OCI-LY3 (cell line): Measurements from ENCODE around the gene HLA-DQA1.

Experiments
- EZH2phosphoT487 ChIP-seq: fragments of 200-600 bp; shearing (Covaris generic); IDR thresholded peaks from 2 replicates; pipeline ENCODE4 v1.6.1; 2018; ENCODE audit warnings: antibody characterized with exemption, mixed run types, low read depth
- TF ChIP-seq, protein P1 (sequence below): fragments of 200-600, 300-600 bp; sonication (generic); IDR thresholded peaks from 2 replicates; pipeline ENCODE4 v1.5.1; 2014; ENCODE audit warnings: antibody characterized with exemption, low read length, low read depth

DNA sequence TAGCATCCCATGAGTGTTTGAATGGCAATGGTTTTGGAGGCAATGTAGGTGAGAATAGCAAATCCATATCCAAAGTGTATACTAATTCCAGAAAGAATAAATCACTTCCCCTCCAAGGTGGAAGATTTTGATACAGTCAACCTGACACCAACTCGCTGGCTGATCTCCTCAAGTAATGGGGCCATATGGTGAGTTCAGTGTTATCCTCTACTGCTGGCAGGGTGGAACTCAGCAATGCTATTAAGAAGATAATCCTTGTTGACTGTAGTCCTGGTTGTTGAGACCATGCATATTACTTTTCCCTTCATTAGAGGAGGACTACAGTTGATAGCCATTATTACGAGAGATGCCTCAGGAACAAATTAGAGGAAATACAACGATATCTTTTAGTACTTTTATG, 47.0 kb downstream of the HLA-DQA1 start:
- TF ChIP-seq, protein P1, sequence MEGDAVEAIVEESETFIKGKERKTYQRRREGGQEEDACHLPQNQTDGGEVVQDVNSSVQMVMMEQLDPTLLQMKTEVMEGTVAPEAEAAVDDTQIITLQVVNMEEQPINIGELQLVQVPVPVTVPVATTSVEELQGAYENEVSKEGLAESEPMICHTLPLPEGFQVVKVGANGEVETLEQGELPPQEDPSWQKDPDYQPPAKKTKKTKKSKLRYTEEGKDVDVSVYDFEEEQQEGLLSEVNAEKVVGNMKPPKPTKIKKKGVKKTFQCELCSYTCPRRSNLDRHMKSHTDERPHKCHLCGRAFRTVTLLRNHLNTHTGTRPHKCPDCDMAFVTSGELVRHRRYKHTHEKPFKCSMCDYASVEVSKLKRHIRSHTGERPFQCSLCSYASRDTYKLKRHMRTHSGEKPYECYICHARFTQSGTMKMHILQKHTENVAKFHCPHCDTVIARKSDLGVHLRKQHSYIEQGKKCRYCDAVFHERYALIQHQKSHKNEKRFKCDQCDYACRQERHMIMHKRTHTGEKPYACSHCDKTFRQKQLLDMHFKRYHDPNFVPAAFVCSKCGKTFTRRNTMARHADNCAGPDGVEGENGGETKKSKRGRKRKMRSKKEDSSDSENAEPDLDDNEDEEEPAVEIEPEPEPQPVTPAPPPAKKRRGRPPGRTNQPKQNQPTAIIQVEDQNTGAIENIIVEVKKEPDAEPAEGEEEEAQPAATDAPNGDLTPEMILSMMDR: no peak
- no peak for TF ChIP-seq EZH2phosphoT487
